Stimulated activated naive CD4-positive, alpha-beta T cell (primary cell): ENCODE results near the gene PROK1.
"Not testable (repeated sequence)": the region's sequence is repeated elsewhere in the genome, so short reads cannot be mapped to it uniquely, and the experiment has no call there.

Experiments
- DNase-seq, 6 experiments: peaks; one replicate each; lab custom pipeline; 2025; lab: John Stamatoyannopoulos, UW

The PROK1 gene

DNA sequence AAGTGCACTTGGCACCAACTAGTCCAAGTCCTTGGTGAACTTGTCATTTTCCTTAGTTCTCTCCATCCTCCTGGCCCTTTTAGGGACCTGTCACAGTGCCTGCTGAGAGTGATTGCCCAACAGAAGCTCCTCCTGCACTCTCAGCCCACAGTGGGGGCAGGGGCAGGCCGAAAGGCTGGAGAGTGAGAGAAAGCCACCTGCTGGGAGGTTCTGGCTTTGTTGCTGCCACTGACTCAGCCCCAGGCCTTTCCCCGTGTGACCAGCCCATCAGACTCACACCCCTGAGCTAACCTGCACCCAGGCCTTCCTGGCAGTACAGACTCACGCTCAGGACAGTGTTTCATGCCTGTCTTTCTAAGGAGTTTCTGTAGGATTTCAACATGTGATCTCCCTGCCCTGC is 17.1 kb upstream of the PROK1 start:
- DNase-seq = no peak

DNA sequence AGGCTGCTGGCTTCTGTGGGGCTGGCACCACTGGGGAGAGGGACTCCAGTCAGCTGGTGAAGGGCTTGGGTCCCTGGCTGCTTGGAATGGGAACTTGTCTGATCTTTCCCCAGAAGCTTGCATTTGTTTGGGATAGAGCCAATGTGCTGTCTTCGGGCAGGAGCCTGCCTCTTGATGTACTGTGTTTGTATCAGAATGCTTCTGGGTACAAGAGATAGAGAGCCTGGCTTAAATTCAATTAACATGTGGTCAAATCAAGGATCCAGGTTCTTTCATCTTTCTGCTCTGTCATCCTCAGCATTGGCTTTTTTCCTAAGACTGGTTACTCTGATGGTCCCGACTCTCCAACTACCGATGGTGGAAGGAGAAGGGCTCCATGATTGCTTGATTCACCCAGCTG is 16.0 kb upstream of the PROK1 start:
- DNase-seq = no peak

DNA sequence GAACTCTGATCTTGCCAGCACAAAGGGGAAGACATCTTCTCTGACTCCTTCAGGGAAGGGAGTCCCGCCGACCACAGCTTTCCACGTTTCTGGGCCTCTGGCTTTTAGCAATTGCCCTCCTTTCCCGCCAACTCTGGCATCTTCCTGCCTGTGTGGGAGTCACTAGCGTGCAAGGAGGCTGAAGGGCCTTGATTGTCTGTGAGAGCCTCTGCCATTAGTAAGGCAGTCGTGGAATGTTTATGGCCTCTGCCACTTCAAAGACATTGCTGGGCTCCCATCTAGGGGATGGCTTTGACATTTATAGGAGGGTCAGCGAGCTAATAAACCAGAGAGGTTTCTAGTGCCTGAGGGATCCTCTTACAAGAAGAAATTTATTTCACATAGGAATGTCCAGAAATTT is 14.3 kb upstream of the PROK1 start:
- no peak for DNase-seq

- DNase-seq = not testable (repeated sequence)
These were observed 13.2 kb upstream of the PROK1 start for GRCh38 chr1:110437645-110438299.

GRCh38 chr1:110438893-110439292 is 12.1 kb upstream of the PROK1 start:
- no peak for DNase-seq

DNA sequence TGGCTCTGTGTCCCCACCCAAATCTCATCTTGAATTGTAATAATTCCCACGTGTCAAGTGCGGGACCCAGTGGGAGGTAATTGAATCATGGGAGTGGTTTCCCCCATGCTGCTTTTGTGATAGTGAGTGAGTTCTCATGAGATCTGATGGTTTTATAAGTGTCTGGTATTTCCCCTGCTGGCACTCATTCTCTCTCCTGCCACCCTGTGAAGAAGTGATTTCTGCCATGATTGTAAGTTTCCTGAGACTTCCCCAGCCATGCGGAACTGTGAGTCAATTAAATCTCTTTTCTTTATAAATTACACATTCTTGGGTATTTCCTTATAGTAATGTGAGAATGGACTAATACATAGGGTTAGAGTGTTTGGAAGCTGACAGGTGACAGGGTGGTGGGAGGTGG is 11.1 kb upstream of the PROK1 start:
- not testable (repeated sequence) for DNase-seq

GRCh38 chr1:110440877-110441276 is 10.1 kb upstream of the PROK1 start:
- DNase-seq = no peak

- DNase-seq = no peak
These were observed 9.1 kb upstream of the PROK1 start for GRCh38 chr1:110441888-110442287.

DNA sequence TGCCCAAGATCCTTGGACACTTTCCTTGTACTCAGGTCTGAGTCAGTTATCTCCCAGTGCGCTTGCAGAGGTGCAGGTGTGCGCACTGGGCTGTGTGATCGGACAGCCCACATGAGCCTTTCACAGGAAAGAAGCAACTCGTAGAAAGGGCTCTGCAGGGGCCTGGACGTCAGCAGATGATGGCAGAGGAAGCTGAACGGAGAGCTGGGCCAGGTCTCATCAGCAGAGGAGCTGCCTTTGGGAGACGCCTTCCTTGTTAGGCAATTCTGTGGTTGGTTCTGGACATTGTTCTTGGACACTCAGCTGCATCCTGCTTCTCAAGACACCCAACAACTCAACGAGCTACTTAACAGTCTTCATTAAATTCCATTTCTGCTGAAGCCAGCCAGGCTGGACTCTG is 7.5 kb upstream of the PROK1 start:
- no peak for DNase-seq

- no peak for DNase-seq
These were observed 6.4 kb upstream of the PROK1 start for GRCh38 chr1:110444561-110444960.

DNA sequence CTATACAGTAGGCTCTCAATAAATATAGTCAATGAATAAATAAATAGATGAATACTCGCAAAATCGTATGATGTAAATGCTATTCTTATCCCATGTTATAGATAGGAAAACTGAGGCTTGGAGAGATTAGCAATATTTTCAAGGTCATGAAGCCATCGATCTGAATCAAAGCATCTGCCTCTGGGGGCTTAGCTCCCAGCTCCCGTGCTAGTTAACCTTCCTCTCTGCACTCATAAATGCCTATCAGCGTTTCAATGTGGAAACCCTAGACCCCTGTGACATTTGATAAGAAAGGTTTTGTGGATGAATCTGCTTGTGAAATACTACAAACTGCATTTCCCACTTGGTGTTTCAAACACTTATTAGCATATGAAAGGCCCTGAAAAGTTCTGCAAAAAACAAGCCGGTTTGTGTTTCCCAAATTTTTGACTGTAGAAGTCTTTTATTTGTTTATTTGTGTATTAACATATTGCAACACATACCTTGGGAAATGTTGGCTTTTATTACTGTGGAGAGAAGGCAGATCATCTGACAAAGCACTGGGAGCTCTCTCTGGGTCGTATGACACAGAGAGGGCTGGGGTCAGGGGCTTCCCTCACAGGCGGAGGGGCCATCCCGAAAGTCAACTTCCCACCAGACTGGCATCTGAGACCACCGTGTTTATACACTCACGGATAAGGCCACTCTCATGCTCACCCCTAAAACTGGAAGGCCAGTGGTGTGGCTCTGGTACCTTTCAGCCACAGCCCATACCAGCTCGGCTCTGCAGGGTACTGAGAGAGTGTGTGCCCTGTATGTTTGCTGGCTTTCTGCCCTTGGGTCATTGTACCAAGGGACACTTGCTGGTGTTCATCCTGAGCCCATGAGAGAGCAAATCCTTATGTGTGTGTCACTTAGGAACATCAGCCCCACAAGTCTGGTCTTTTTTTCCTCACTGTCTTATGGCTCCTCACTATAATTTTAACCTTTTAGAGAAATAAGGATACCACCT is 993 bp upstream of the PROK1 start:
- DNase-seq = no peak

DNA sequence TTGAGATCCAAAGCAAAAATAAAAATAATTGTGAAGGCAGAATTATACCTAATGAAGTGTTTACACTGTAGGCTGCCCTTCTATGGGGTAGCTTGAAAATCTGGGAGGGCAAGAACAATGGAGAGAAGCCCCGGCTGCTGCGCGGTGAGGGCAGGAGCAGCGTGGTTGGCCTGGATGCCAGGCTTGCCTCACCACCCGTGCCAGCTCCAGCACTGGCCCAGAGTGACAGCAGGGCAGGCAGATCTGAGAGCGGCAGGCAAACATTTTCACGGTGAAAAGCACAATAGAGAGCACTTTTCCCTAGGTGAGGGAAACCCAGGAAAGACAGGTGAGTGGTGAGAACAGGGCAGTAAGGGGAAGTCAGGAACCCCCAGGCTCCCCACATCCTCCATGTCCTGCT is 1.4 kb downstream of the PROK1 start:
- DNase-seq = no peak

GRCh38 chr1:110453829-110454228 is 2.9 kb downstream of the PROK1 start:
- peak in 1 of 6 experiments; percentile 1 for DNase-seq

GRCh38 chr1:110454328-110454727 is 3.4 kb downstream of the PROK1 start:
- DNase-seq = no peak

DNA sequence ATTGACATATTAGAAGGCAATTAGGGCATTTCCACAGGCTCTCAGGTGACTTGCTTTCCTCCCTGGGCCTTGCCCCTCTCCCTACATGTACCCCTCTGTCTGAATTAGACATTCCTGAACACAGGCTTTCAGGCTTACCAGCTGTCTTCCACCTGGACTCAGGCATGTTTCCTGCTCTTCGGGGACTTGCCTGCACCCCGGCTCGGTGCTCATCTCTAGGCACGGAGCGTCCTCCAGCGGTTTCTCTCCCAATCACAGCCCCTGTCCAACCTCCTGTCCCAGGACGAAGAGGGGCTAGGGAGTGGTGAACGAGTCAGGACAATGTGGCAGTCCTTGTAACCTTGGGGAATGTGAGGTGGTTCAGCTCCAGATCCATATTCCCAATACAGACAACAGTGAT is 4.2 kb downstream of the PROK1 start:
- DNase-seq = no peak

- no peak for DNase-seq
These were observed 6.3 kb downstream of the PROK1 start for GRCh38 chr1:110457206-110457605.

DNA sequence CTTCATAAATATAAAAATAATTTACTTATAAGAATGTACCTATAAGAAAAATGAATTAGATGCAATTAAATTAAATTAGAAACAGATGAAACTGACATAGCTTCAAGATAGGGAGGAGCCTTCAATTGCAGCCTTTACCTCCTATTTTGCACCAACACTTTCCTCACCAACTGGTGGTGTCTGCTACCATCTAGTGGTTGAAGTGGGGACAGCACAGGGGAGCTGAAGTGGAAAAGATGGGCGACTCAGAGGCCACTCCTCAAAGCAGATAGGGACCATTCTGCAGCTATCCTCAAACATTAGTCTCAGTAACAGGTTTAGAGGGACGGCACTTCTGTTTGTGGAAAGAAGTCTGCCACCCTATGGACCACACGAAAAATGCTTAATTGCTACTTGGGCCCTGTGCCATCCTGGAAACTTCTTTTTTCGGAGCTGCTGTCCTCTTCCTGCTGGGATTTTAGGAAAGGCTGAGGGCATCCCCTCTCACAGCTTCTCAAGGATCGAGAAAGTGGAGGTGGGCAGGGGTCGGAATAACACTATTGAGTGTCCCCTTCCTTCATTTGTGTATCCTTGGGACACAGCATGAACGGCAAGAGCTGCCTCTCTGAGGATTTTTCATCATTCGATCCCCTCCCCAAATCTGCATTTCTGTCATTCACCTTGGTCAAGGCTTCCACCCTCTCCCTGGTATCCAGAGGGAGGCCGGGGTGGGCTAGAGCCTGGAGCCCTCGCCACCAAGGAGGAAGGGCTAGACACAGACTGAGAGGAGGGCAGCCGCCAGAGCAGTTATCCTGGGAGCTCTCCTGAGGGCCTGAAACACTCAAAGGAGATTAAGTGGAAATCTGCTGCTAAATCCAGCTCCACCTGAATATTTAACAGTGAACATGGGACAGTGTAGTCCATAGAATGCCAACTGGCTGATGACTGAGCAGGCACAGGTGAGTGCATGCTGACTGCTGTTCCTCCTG is 9.6 kb downstream of the PROK1 start:
- peak; percentile 67 to 89 (median 76) for DNase-seq

- no peak for DNase-seq
These were observed 11.1 kb downstream of the PROK1 start for GRCh38 chr1:110462093-110462492.

DNA sequence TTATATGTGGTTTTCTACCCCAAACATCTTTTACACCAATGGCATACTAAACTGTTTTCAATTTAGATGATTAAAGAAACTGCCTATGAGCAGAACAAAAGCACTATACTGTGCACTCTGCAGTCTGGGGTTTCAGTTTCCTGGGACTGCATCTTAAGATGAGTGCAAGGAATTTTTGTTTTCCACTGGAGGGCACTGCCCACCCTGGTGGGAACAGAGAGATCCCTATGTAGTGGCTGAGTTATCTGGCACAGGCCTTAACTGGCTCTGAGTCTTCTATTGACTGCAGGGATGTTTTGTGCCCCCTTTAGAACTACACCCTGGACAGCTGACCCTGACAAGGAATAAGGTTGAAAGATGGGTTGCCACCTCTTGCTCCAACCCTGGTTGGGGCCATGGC is 12.0 kb downstream of the PROK1 start:
- DNase-seq = no peak

DNA sequence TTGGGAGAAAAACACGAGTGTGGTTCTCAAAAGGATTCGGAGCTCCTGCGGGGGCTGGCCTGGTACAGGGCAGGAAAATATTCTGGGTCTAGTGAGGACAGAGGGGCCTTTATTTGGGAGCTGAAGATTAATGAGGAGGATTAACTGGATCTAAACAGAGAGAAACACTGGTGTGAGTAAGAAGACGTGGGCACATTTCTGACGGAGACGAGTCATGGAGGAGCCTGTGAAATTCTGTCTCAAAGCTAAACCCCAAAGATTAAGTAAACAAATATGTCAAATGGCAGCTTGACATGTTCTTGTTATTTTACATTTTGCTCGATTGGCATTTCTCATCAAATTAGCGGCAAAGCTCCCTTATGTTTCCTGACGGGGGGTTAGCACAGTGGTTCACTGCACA is 12.8 kb downstream of the PROK1 start:
- no peak for DNase-seq

GRCh38 chr1:110464340-110464739 is 13.4 kb downstream of the PROK1 start:
- DNase-seq = no peak
